Activated naive CD4-positive, alpha-beta T cell treated with anti-CD3 and anti-CD28 coated beads, Interleukin-2, amount 50 U/mL, for 16 hours (primary cell): ENCODE results near the gene APEH.

Experiments
- DNase-seq: peaks from one replicate; pipeline ENCODE4 v3.0.0-alpha.2; 2020

The APEH gene

DNA sequence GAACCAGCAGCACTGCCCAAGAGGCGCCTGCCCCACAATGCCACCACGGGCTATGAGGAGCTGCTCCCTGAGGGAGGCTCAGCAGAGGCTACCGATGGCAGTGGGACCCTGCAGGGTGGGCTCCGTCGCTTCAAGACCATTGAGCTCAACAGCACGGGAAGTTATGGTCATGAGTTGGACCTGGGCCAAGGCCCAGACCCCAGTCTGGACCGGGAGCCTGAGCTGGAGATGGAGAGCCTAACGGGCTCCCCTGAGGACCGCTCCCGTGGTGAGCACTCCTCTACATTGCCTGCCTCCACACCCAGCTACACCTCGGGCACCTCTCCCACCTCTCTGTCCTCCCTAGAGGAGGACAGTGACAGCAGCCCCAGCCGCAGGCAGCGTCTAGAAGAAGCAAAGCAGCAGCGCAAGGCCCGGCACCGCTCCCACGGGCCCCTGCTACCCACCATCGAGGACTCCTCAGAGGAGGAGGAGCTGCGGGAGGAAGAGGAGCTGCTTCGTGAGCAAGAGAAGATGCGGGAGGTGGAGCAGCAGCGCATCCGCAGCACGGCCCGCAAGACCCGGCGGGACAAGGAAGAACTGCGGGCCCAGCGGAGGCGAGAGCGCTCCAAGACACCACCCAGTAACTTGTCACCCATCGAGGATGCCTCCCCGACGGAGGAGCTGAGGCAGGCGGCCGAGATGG, 21.8 kb upstream of the APEH start:
- DNase-seq, result no peak

DNA sequence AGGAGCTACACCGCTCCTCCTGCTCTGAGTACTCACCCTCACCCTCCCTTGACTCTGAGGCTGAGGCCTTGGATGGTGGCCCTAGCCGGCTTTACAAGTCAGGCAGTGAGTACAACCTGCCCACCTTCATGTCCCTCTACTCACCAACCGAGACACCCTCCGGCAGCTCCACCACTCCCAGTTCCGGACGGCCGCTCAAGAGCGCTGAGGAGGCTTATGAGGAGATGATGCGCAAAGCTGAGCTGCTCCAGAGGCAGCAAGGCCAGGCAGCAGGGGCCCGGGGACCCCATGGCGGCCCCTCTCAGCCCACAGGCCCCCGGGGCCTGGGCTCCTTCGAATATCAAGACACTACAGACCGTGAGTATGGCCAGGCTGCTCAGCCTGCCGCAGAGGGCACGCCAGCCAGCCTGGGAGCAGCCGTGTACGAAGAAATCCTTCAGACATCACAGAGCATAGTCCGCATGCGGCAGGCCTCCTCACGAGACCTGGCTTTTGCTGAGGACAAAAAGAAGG, 21.2 kb upstream of the APEH start:
- DNase-seq, result no peak

GRCh38 chr3:49653621-49654020, 20.5 kb upstream of the APEH start:
- no peak for DNase-seq

DNA sequence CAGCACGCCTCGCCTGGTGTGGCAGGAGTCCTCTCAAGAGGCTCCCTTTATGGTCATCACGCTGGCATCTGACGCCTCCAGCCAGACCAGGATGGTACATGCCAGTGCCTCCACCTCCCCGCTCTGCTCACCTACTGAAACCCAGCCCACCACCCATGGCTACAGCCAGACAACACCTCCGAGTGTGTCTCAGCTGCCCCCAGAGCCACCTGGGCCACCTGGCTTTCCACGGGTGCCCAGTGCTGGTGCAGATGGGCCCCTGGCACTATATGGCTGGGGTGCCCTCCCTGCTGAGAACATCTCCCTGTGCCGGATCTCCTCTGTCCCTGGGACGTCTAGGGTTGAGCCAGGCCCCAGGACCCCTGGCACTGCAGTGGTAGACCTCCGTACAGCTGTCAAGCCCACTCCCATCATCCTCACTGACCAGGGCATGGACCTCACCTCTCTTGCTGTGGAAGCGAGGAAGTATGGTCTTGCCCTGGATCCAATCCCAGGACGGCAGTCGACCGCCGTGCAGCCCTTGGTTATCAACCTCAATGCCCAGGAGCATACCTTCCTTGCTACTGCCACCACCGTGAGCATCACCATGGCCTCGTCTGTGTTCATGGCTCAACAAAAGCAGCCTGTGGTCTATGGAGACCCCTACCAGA, 19.9 kb upstream of the APEH start:
- no peak for DNase-seq

DNA sequence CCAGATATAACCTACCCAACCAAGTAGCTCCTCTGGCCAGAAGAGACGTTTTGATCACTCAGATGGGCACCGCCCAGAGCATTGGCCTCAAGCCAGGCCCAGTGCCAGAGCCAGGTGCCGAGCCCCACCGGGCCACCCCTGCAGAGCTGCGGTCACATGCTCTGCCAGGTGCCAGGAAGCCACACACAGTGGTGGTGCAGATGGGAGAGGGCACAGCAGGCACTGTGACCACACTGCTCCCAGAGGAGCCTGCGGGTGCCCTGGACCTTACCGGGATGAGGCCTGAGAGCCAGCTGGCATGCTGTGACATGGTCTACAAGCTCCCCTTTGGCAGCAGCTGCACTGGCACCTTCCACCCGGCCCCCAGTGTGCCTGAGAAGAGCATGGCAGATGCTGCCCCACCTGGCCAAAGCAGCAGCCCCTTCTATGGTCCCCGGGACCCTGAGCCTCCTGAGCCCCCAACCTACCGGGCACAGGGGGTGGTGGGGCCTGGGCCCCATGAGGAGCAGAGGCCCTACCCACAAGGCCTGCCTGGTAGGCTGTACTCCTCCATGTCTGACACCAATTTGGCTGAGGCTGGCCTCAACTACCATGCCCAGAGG, 19.1 kb upstream of the APEH start:
- DNase-seq, result no peak

DNA sequence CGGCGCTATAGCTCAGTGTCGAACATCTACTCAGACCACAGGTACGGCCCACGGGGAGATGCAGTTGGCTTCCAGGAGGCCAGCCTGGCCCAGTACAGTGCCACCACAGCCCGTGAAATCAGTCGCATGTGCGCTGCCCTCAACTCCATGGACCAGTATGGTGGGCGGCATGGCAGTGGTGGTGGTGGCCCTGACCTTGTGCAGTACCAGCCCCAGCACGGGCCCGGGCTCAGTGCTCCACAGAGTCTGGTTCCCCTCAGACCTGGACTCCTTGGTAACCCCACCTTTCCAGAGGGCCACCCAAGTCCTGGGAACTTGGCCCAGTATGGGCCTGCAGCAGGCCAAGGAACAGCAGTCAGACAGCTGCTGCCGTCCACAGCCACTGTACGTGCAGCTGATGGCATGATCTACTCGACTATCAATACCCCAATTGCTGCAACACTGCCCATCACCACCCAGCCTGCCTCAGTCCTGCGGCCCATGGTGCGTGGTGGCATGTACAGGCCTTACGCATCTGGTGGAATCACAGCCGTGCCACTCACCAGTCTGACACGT, 18.3 kb upstream of the APEH start:
- DNase-seq, result no peak

- DNase-seq, result no peak
Observed at GRCh38 chr3:49656541-49657112, 17.5 kb upstream of the APEH start.

DNA sequence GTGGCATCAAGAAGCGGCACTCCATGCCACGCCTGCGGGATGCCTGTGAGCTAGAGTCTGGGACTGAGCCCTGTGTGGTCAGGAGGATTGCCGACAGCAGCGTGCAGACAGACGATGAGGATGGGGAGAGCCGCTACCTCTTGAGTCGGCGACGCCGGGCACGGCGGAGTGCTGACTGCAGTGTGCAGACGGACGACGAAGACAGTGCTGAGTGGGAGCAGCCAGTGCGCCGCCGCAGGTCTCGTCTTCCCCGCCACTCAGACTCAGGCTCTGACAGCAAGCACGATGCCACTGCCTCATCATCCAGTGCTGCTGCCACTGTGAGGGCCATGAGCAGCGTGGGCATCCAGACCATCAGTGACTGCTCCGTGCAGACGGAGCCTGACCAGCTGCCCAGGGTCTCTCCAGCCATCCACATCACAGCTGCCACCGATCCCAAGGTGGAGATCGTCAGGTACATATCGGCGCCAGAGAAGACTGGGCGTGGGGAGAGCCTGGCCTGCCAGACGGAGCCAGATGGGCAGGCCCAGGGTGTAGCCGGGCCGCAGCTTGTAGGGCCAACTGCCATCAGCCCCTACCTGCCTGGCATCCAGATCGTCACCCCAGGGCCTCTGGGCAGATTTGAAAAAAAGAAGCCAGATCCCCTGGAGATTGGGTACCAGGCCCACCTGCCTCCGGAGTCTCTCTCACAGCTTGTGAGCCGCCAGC, 16.8 kb upstream of the APEH start:
- no peak for DNase-seq

GRCh38 chr3:49658711-49659110, 15.4 kb upstream of the APEH start:
- no peak for DNase-seq

DNA sequence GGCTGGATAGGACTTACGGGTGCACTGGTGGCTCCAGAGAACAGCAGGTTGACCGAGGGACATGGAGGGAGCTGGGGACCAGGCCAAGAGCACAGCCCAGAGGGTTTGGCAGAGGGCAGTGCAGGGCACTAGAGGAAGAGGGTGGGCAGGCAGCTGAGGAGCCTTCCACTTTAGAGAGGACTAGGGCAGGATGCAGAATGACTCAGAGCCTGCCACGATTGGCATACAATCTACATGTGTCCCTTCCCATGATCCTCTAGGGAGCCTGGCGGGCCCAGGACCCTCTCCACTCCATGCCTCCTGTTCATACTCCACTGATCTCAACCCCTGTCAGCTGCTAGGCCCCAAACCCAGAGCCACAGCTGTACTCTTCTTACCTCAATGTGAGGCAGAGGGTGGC, 14.4 kb upstream of the APEH start:
- no peak for DNase-seq

DNA sequence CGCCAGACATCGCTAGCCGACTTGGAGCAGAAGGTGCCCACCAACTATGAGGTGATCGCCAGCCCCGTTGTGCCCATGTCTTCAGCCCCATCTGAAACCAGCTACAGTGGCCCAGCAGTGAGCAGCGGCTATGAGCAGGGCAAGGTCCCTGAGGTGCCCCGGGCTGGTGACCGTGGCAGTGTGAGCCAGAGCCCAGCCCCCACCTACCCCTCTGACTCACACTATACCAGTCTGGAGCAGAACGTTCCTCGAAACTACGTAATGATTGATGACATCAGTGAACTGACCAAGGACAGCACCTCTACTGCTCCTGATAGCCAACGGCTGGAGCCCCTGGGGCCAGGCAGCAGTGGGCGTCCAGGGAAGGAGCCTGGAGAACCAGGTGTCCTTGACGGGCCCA, 12.9 kb upstream of the APEH start:
- no peak for DNase-seq

- DNase-seq, result no peak
Observed at GRCh38 chr3:49662021-49662420, 12.1 kb upstream of the APEH start.

DNA sequence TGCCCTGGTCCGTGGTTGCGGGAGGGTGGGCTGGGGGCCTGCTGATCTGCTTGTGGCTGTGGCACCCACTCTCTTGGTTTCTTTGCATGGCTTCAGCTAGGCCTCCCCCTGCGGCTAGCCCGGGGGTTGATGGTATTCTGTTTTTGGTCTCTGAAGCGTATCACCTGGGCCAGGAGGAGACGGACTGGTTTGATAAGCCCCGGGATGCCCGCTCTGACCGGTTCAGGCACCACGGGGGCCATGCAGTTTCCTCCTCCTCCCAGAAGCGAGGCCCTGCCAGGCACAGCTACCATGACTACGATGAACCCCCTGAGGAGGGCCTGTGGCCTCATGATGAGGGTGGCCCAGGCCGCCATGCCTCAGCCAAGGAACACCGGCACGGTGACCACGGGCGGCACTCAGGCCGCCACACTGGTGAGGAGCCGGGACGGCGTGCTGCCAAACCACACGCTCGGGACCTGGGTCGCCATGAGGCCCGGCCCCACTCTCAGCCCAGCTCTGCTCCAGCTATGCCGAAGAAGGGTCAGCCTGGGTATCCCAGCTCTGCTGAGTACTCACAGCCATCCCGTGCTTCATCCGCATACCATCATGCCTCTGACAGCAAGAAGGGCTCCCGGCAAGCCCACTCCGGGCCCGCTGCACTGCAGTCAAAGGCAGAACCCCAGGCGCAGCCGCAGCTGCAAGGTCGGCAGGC, 11.3 kb upstream of the APEH start:
- DNase-seq, result no peak

GRCh38 chr3:49663831-49664230, 10.3 kb upstream of the APEH start:
- DNase-seq, result no peak

DNA sequence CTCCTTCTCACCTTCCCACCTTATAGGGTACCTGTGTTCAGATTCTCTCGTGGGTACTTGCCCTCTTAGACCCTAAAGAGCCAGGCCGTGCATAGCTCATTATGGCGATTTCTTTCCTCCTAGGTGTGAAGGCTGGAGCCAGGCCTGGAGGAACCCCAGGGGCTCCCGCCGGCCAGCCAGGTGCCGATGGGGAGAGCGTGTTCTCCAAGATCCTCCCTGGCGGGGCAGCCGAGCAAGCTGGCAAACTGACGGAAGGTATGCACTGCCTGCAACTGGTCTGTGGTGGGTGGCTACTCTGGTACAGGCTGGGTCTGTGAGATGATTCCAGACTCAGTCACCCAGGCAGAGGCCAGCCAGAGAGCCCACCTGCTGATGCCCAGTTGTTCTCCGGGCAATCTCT, 9.9 kb upstream of the APEH start:
- DNase-seq, result no peak

DNA sequence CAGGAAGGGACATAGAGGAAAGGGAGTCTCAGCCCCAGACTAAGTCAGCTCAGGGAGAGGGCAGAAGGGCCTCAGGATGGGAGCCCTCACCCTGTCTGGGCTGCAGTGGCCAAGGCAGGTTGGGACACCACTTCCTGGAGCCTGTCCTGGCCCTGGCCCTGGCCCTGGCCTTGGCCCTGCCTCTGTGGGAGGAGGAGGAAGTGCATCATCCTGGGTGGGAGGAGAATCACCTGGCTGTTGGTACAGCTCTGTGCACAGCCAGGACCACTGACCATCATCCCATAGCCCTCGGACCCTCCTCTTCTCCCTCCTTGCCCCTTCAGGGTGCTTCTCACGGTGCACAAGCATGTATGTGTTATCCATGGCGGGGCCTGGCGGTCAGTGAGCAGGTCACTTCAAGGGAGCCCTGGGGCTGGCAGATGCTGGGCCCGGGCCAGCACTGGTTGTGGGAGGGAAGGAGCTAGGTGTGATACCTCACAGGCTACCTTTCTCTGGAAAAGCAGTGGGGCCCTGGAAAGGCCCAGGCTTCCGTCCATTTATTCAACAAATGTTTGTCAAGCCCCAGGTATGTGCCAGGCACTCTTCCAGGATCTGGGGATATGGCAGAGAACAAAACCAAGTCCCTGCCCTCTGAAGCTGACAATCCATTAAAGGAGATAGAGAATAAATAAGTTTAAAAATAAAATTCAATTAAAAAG, 8.2 kb upstream of the APEH start:
- DNase-seq, result no peak

DNA sequence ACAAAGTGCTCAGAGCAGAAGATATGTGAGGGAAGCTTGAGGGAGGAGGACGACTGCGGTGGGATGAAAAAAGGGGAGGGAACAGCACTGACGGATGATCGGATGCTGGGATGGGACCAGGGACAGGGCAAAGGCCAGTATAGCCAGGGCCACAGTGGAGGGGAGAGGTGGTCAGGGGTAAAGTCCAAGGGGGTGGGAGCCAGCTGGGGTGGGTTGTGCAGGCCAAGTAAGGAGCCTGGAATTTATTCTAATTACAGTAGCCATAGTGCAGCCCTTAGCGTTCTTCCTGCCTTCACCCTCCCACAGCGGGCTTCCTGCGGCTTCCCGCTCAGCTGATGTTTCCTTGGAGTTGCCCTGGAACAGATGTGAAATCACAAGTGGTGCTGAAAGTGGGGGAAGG, 7.6 kb upstream of the APEH start:
- DNase-seq, result no peak

DNA sequence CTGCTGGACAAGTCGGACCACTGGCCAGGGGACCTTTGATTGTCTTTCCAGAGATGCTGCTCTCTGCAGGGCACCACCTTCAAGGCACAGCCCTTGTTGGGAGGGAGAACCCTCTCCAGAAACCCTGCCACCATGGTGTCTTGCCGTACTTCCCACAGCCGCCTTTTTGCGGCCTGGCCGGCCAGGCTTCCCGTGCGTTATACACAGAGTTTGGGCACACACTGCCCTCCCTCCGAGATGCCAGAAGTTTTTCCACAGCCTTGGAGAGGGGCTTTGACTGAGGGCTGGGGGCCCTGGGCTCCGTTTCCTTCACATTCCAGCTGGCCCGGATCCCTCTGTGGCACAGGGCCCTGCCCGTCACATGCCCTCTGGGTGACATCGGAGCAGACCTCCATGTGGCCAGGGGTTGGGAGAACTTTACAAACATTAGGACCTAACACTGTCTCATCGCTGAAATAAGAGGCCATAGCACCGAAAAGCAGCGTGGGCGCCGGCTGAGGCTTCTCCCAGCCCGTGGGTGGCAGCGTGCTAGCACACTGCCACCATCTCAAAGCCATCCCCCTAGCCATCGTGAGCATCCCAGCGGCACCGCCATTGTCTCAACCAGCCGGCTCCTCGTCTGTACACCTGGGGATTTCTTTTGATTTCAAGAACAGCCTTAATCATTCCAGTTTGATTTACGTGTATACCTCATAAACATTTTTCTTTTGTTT, 6.3 kb upstream of the APEH start:
- no peak for DNase-seq

DNA sequence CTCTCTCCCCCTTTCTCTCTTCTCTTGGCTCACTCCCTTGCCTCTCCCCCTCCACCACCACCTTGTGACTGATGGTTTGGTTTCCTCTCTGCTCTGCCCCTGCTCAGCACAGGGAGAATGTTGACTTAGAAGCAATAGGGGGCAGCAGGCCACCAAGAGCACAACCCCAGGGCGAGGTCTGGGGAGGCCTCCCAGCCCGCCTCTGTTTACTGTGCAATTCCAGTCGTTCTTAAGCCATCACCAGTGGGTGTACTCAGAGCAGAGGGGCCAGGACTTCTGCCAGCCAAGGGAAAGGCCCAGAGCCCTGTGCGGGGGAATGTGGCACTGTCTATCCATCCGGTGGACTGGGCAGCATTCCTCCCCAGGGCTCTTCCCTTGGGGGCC, 5.7 kb upstream of the APEH start:
- no peak for DNase-seq

- DNase-seq, result no peak
Observed at GRCh38 chr3:49668861-49669260, 5.3 kb upstream of the APEH start.

DNA sequence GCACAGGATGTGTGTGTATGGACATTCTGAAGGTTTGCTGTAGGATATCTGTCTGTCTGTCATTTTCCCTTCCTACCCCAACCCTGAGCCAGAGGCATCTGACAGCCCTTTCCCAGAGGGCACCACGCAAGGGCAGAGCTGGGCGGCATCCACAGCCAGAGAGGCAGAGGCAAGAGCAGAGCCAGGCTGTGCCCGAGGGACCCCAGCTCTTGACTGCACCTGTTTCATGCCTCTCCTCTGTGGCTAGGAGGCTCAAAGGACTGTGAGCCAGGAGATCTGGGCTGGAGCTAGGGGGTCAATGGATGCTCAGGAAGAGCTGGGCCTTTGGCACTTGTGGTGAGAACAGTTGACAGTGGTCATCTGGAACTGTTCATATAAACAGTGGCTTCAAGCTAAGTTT, 4.8 kb upstream of the APEH start:
- no peak for DNase-seq
